Ishikawa (cell line): ENCODE measurements around the gene CIP2A.

Experiments
- CEBPB ChIP-seq: IDR thresholded peaks from 2 replicates; pipeline ENCODE4 v1.6.1; 2012
- CREB1 ChIP-seq: IDR thresholded peaks from 2 replicates; pipeline ENCODE4 v1.6.1; 2012; ENCODE audit warnings: low read depth
- EGR1 ChIP-seq: IDR thresholded peaks from 2 replicates; pipeline ENCODE4 v1.6.1; 2012
- EP300 ChIP-seq: IDR thresholded peaks from 2 replicates; pipeline ENCODE4 v1.6.1; 2012; ENCODE audit warnings: borderline replicate concordance
- FOXM1 ChIP-seq: IDR thresholded peaks from 2 replicates; pipeline ENCODE4 v1.6.1; 2012; ENCODE audit warnings: low read depth, borderline replicate concordance
- RAD21 ChIP-seq: IDR thresholded peaks from 2 replicates; pipeline ENCODE4 v1.6.1; 2012; ENCODE audit warnings: low read depth
- REST ChIP-seq: IDR thresholded peaks from 2 replicates; pipeline ENCODE4 v1.6.1; 2012; ENCODE audit warnings: low read depth, mild to moderate bottlenecking
- TAF1 ChIP-seq: IDR thresholded peaks from 2 replicates; pipeline ENCODE4 v1.6.1; 2012; ENCODE audit warnings: low read depth, mild to moderate bottlenecking
- TCF12 ChIP-seq: IDR thresholded peaks from 2 replicates; pipeline ENCODE4 v1.6.1; 2012; ENCODE audit warnings: low read depth
- TEAD4 ChIP-seq: IDR thresholded peaks from 2 replicates; pipeline ENCODE4 v1.6.1; 2012
- USF1 ChIP-seq: IDR thresholded peaks from 2 replicates; pipeline ENCODE4 v1.6.1; 2012
- YY1 ChIP-seq: IDR thresholded peaks from 2 replicates; pipeline ENCODE4 v1.6.1; 2012; ENCODE audit warnings: low read depth

- TF ChIP-seq EP300: no peak
- no peak for TF ChIP-seq USF1
- TF ChIP-seq CEBPB: no peak
- TF ChIP-seq CREB1: no peak
- no peak for TF ChIP-seq REST
- no peak for TF ChIP-seq EGR1
- TF ChIP-seq YY1: no peak
- TF ChIP-seq RAD21: no peak
- no peak for TF ChIP-seq TAF1
- TF ChIP-seq TEAD4: no peak
- no peak for TF ChIP-seq FOXM1
- no peak for TF ChIP-seq TCF12
Measured at GRCh38 chr3:108608750-108609149, 19.5 kb upstream of the CIP2A start.
